Skeletal muscle tissue (tissue), 4 donors: ENCODE measurements around the gene DESI1. TPM values are rescaled to one million over a fixed set of nuclear protein-coding genes. Genes with fewer than 3 reads are reported as not detected.
"Not testable (repeated sequence)": the region's sequence is repeated elsewhere in the genome, so short reads cannot be mapped to it uniquely, and the experiment has no call there.

ENCODE experiments used
- H3K27ac ChIP-seq: one replicate; pipeline ENCODE4 v1.7.0; 2013; ENCODE audit warnings: mild to moderate bottlenecking, low read depth, low read length, inconsistent platforms
- H3K27me3 ChIP-seq, 3 donors: one replicate each; pipeline ENCODE4 v1.7.0; 2013; ENCODE audit warnings: low read length in 3 of 3; ENCODE audit not compliant: control insufficient read depth in 3 of 3, insufficient read depth in 3 of 3
- H3K36me3 ChIP-seq, 3 donors: one replicate each; pipeline ENCODE4 v1.7.0; 2013; ENCODE audit warnings: low read length in 3 of 3; ENCODE audit not compliant: control insufficient read depth in 3 of 3, insufficient read depth in 3 of 3
- H3K4me1 ChIP-seq, 3 donors: one replicate each; pipeline ENCODE4 v1.7.0; 2013; ENCODE audit warnings: low read length in 3 of 3, mild to moderate bottlenecking in 3 of 3; ENCODE audit not compliant: control insufficient read depth in 3 of 3, insufficient read depth in 3 of 3
- H3K4me3 ChIP-seq, 3 donors: one replicate each; pipeline ENCODE4 v1.7.0; 2013; ENCODE audit warnings: low read length in 3 of 3
- H3K9ac ChIP-seq, 3 donors: one replicate each; pipeline ENCODE4 v1.7.0; 2013; ENCODE audit warnings: low read length in 3 of 3, mild to moderate bottlenecking in 3 of 3, moderate library complexity in 2 of 3, low read depth in 1 of 3
- H3K9me3 ChIP-seq, 3 donors: one replicate each; pipeline ENCODE4 v1.7.0; 2013; ENCODE audit warnings: low read length in 3 of 3; ENCODE audit not compliant: control insufficient read depth in 3 of 3
- total RNA-seq: library from RNA; depleted of rRNA; stranded (reverse); fragments of >200 nt; gene quantifications from one replicate; pipeline ENCODE4 v1.2.3, GENCODE V29; 2014
- donor health status: Osteomylitis.

DESI1 gene
- total RNA-seq, 1 donor from 2014 or later = 5.7 TPM

- Histone ChIP-seq H3K9ac (no peak overlapping the region), H3K4me1 (peaks cover 0 to 4% (median 0%) of the 10 kb centered on the region in 3 donors), H3K27ac (no peak overlapping the region), H3K9me3 (no peaks in the 10 kb centered on the region), H3K36me3 (peaks cover 41 to 62% (median 58%) of the 10 kb centered on the region in 3 donors), H3K4me3 (no peak overlapping the region), H3K27me3 (no peaks in the 10 kb centered on the region)
Measured at GRCh38 chr22:41638124-41638523, 17.3 kb upstream of the DESI1 start.

- H3K4me1 ChIP-seq, H3K27me3 ChIP-seq, H3K27ac ChIP-seq, H3K4me3 ChIP-seq, H3K9me3 ChIP-seq, H3K9ac ChIP-seq: not testable (repeated sequence)
- peaks cover 39 to 59% (median 58%) of the 10 kb centered on the region in 3 donors for H3K36me3 ChIP-seq
Measured at GRCh38 chr22:41637623-41638022, 16.8 kb upstream of the DESI1 start.

GRCh38 chr22:41636467-41636866, 15.6 kb upstream of the DESI1 start:
- Histone ChIP-seq H3K27me3 (no peaks in the 10 kb centered on the region), H3K9me3 (no peaks in the 10 kb centered on the region), H3K27ac (no peak overlapping the region), H3K36me3 (peaks cover 33 to 49% (median 48%) of the 10 kb centered on the region in 3 donors), H3K4me3 (no peak overlapping the region), H3K9ac (no peak overlapping the region), H3K4me1 (peaks cover 0 to 4% (median 0%) of the 10 kb centered on the region in 3 donors)

GRCh38 chr22:41634610-41635009, 13.8 kb upstream of the DESI1 start:
- not testable (repeated sequence) for H3K27me3 ChIP-seq, H3K9ac ChIP-seq, H3K9me3 ChIP-seq, H3K4me1 ChIP-seq, H3K27ac ChIP-seq, H3K4me3 ChIP-seq
- peaks cover 27 to 42% (median 42%) of the 10 kb centered on the region in 3 donors for H3K36me3 ChIP-seq

GRCh38 chr22:41631615-41632014, 10.8 kb upstream of the DESI1 start:
- H3K4me3 ChIP-seq, H3K27me3 ChIP-seq, H3K9ac ChIP-seq, H3K9me3 ChIP-seq, H3K4me1 ChIP-seq, H3K27ac ChIP-seq: not testable (repeated sequence)
- H3K36me3 ChIP-seq = peaks cover 28 to 42% (median 41%) of the 10 kb centered on the region in 3 donors

GRCh38 chr22:41631115-41631514, 10.3 kb upstream of the DESI1 start:
- not testable (repeated sequence) for H3K9me3 ChIP-seq, H3K4me3 ChIP-seq, H3K4me1 ChIP-seq, H3K27me3 ChIP-seq, H3K27ac ChIP-seq, H3K9ac ChIP-seq
- H3K36me3 ChIP-seq = peaks cover 23 to 40% (median 36%) of the 10 kb centered on the region in 3 donors

- peaks cover 26 to 51% (median 42%) of the 10 kb centered on the region in 3 donors for H3K36me3 ChIP-seq
- no peak overlapping the region for H3K27ac ChIP-seq
- no peak overlapping the region for H3K4me3 ChIP-seq
- H3K9me3 ChIP-seq = no peaks in the 10 kb centered on the region
- H3K27me3 ChIP-seq = no peaks in the 10 kb centered on the region
- H3K4me1 ChIP-seq = peaks cover 7 to 15% (median 10%) of the 10 kb centered on the region in 3 donors
- H3K9ac ChIP-seq = no peak overlapping the region
Measured at GRCh38 chr22:41625577-41625976, 4.7 kb upstream of the DESI1 start.

GRCh38 chr22:41621911-41622179, 1.0 kb upstream of the DESI1 start:
- H3K4me3 ChIP-seq = peak overlapping the region; percentile 92 to 100 (median 99)
- peak overlapping the region; percentile 99 for H3K27ac ChIP-seq
- no peaks in the 10 kb centered on the region for H3K9me3 ChIP-seq
- peaks cover 18 to 29% (median 19%) of the 10 kb centered on the region in 3 donors for H3K4me1 ChIP-seq
- H3K27me3 ChIP-seq = no peaks in the 10 kb centered on the region
- peak overlapping the region; percentile 96 to 99 (median 99) for H3K9ac ChIP-seq
- peaks cover 10 to 28% (median 18%) of the 10 kb centered on the region in 3 donors for H3K36me3 ChIP-seq

GRCh38 chr22:41621099-41621910, 462 bp upstream of the DESI1 start, which contains the start of gene XRCC6:
TSS of gene XRCC6 (plus strand) at chr22:41621295. CDS start at chr22:41622005, 710 bp downstream.
- Histone ChIP-seq H3K4me3 (peak within 1 kb of the TSS; percentile 92 to 100 (median 99)), H3K9ac (peak within 1 kb of the TSS; percentile 96 to 99 (median 99)), H3K4me1 (peaks cover 18 to 29% (median 19%) of the 10 kb centered on the region in 3 donors), H3K27ac (peak within 1 kb of the TSS; percentile 99), H3K9me3 (no peaks in the 10 kb centered on the region), H3K36me3 (peaks cover 10 to 27% (median 15%) of the 10 kb centered on the region in 3 donors), H3K27me3 (no peaks in the 10 kb centered on the region)

- Histone ChIP-seq H3K27me3 (no peaks in the 10 kb centered on the region), H3K27ac (peak overlapping the region; percentile 99), H3K9ac (peak overlapping the region; percentile 91 to 95 (median 92)), H3K9me3 (no peaks in the 10 kb centered on the region), H3K36me3 (peaks cover 5 to 17% (median 7%) of the 10 kb centered on the region in 3 donors), H3K4me1 (peaks cover 18 to 29% (median 19%) of the 10 kb centered on the region in 3 donors), H3K4me3 (peak overlapping the region; percentile 88 to 99 (median 92))
Measured at GRCh38 chr22:41619979-41620588, 759 bp downstream of the DESI1 start.
